GM12873 (cell line): ENCODE results near the gene CHML.

Experiments used
- TF ChIP-seq, protein P1 (sequence below): IDR thresholded peaks from 2 replicates; pipeline ENCODE4 v1.5.1; 2012; ENCODE audit warnings: low read depth, mild to moderate bottlenecking, moderate library complexity, low read length, control low read depth; ENCODE audit not compliant: insufficient read depth; ENCODE audit errors: missing control alignments

CHML gene

DNA sequence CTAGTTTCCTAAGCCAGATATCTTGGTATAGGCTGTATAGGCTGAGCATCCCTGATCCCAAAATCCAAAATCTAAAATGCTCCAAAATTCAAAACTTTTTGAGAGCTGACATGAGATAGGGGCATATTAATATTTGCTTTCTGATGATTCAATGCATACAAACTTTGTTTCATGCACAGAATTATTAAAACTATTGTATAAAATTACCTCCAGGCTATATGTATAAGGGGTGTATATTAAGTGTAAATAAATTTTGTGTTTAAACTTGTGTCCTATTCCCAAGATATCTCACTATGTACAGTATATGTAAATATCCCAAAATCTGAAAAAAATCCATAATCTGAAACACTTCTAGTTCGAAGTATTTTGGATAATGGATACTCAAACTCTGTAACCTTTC, 14.5 kb upstream of the CHML start:
- TF ChIP-seq, protein P1, sequence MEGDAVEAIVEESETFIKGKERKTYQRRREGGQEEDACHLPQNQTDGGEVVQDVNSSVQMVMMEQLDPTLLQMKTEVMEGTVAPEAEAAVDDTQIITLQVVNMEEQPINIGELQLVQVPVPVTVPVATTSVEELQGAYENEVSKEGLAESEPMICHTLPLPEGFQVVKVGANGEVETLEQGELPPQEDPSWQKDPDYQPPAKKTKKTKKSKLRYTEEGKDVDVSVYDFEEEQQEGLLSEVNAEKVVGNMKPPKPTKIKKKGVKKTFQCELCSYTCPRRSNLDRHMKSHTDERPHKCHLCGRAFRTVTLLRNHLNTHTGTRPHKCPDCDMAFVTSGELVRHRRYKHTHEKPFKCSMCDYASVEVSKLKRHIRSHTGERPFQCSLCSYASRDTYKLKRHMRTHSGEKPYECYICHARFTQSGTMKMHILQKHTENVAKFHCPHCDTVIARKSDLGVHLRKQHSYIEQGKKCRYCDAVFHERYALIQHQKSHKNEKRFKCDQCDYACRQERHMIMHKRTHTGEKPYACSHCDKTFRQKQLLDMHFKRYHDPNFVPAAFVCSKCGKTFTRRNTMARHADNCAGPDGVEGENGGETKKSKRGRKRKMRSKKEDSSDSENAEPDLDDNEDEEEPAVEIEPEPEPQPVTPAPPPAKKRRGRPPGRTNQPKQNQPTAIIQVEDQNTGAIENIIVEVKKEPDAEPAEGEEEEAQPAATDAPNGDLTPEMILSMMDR = no peak

DNA sequence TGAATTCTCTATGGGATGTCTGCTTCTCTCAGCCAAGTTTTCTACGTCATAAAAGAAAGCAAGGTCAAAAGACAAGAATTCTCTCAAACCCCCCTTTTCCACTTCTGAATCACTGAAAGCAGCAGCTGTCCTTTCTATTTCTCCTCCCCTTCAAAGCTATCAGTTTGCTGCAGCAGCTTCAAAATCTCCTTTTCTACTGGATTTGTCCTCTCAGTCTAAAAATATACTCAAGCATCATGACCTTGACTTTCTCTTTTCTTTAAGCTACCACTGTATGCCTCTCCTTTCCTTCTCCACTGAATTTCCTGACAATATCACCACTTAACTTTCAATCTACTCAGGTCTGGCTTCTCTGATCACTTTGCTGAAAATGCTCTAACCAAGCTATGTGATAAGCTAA, 13.8 kb upstream of the CHML start:
- TF ChIP-seq, protein P1 = no peak

DNA sequence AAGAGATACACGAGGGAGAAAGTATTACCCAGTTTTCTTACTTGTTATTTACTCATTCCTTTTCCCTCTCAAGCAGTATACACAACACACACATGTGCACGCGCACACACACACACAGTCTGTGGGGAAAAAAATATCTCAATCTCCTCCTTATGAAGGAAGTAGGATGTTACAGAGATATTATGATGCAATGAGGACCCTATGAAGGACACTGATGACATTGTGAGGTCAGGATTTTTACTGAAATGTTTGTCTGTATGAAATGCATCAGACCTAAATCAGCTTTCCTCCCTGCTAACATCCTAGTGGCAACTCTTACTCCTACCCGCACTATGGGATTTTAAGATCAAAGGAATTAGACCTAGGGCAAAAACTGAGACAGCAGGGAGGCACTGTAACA, 11.8 kb upstream of the CHML start, which contains the start of gene WDR64:
TSS of gene WDR64 (plus strand) at position 270 of the 400 bp plus-strand sequence. CDS start 204 bp downstream, outside the sequence.
- TF ChIP-seq, protein P1 = no peak

DNA sequence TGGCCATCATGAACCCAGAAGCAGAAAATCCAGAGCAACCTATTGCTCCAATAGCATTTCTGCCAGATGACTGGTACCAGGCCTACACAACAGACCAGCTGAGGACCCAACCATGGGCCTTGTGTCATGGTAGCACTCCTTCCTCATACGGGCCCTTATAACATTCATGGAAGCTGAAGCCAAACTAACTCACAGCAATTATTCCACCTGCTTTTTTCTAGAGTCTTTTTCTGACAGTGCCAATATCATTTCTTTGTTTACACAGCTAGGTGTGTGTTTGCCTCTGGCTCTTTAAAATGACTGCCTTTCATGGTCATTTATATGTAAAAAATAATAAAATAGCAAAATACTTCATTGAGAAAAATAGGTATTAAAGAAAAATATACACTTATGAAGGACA, 8.0 kb upstream of the CHML start:
- TF ChIP-seq, protein P1 = no peak

DNA sequence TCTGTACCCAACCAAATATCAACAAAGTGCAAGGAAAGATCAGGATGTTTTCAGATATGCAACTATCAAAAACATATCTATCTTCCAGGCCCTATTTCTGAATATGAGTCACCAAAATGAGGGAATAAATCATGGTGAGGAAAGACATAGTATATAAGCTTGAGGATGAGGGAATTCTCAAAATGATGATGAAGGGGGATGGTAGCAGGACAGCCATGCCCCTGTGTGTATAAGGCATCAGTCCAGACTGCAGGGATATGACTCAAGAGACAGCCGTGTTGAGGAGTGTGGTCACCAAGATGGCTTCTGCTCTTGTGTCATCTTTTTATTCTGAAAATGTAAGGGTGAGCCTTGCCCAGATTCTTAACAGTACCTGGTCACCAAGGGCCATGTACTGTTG, 7.5 kb upstream of the CHML start:
- TF ChIP-seq, protein P1 = no peak

DNA sequence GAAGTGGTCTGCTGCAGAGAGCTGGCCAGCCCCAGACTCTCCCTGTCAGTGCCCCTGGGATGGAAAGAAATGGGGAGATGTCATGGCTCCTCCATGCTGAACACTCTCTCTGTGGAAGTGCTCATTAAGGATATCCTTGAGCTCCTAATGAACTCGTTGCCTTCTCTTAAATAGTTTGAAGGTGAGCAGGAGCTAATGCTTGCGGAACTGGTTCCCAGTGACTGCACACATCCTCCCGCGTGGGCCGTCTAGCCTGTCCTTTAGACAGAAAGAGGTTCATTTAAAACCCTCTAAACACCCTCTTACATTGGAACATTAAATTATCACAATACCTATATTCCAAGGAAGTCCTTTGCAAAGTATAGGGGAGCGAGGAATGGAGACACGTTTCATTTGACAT, 6.0 kb upstream of the CHML start:
- TF ChIP-seq, protein P1 = no peak

DNA sequence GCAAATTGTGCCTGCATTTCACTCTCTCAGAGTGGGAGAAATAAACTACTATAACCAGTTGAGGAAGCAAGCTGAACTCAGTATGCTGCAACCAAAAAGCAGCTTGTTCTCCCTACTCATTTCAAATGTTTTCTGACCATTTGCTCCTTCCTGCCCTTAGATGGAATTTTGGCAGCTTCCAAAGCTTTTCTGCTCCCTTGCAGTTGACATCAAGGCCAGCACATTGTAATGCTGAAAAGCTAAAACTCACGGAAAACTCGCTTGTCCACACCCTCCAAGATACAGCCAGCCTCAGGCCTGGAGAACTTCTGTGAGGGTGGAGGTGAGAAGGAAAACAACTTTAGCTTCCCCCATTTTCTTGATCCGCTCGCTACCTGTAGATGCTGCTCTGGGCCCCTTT, 5.0 kb upstream of the CHML start:
- TF ChIP-seq, protein P1 = no peak
